CD14-positive monocyte (primary cell): ENCODE measurements around the gene CDK17. TPM values are rescaled to one million over a fixed set of nuclear protein-coding genes. Genes with fewer than 3 reads are reported as not detected.

Source experiments
- DNase-seq, 3 donors: peaks; one replicate each; pipeline ENCODE4 v3.0.0-alpha.2; 2011 to 2022
- H2AFZ ChIP-seq: 2 replicates; pipeline ENCODE4 v1.6.0; 2012; ENCODE audit warnings: mild to moderate bottlenecking, low read depth, low read length, inconsistent platforms; ENCODE audit not compliant: insufficient read depth, poor library complexity, severe bottlenecking
- H3K27ac ChIP-seq, 2 donors: 1 replicate in 1 of 2; 2 replicates in 1 of 2; pipeline ENCODE4 v1.5.1; 2012 to 2013; ENCODE audit warnings: low read length in 2 of 2, control low read depth in 1 of 2, inconsistent platforms in 1 of 2, low read depth in 1 of 2, mild to moderate bottlenecking in 1 of 2
- H3K27me3 ChIP-seq, 2 donors: one replicate each; pipeline versions ENCODE4 v1.6.0 to v1.6.1; 2011 to 2013; ENCODE audit warnings: low read length in 2 of 2; ENCODE audit not compliant: control insufficient read depth in 2 of 2, insufficient read depth in 2 of 2
- H3K36me3 ChIP-seq, 2 donors: replicated peaks in 1 of 2; 1 replicate in 1 of 2; 2 replicates in 1 of 2; pipeline versions ENCODE4 v1.5.1 to v1.6.1; 2012 to 2013; ENCODE audit warnings: low read length in 2 of 2, control low read depth in 1 of 2, inconsistent platforms in 1 of 2, mild to moderate bottlenecking in 1 of 2; ENCODE audit not compliant: insufficient read depth in 2 of 2, control insufficient read depth in 1 of 2
- H3K4me1 ChIP-seq, 2 donors: 1 replicate in 1 of 2; 2 replicates in 1 of 2; pipeline versions ENCODE4 v1.5.1 to v1.6.1; 2012 to 2013; ENCODE audit warnings: low read length in 2 of 2, control low read depth in 1 of 2, inconsistent platforms in 1 of 2, mild to moderate bottlenecking in 1 of 2, moderate library complexity in 1 of 2; ENCODE audit not compliant: insufficient read depth in 2 of 2, control insufficient read depth in 1 of 2
- H3K4me2 ChIP-seq: replicated peaks from 2 replicates; pipeline ENCODE3; 2012; ENCODE audit warnings: low read length, moderate library complexity, mild to moderate bottlenecking; ENCODE audit not compliant: poor library complexity, severe bottlenecking; ENCODE audit errors: extremely low read depth
- H3K4me3 ChIP-seq, 3 experiments: fragments of 200-600 bp in 1 of 3; sonication (generic) in 1 of 3; replicated peaks in 1 of 3; 1 replicate in 2 of 3; 2 replicates in 1 of 3; pipeline ENCODE4 v1.5.1; 2011 to 2013; ENCODE audit warnings: low read length in 3 of 3, mild to moderate bottlenecking in 3 of 3, control low read depth in 2 of 3, low read depth in 2 of 3, inconsistent platforms in 1 of 3, moderate library complexity in 1 of 3
- H3K79me2 ChIP-seq: 2 replicates; pipeline ENCODE4 v1.6.0; 2012; ENCODE audit warnings: mild to moderate bottlenecking, control low read depth, inconsistent platforms, low read length, moderate library complexity; ENCODE audit not compliant: insufficient read depth
- H3K9ac ChIP-seq: 2 replicates; pipeline ENCODE4 v1.6.0; 2017; ENCODE audit warnings: low read length, mild to moderate bottlenecking; ENCODE audit not compliant: insufficient read depth, poor library complexity, severe bottlenecking
- H3K9me3 ChIP-seq, 2 donors: replicated peaks in 1 of 2; 1 replicate in 1 of 2; 2 replicates in 1 of 2; pipeline versions ENCODE4 v1.5.1 to v1.6.1; 2012 to 2013; ENCODE audit warnings: low read length in 2 of 2, control low read depth in 1 of 2; ENCODE audit not compliant: control insufficient read depth in 1 of 2, insufficient read depth in 1 of 2
- H4K20me1 ChIP-seq: 2 replicates; pipeline ENCODE4 v1.6.0; 2012; ENCODE audit warnings: mild to moderate bottlenecking, low read length, control low read depth, moderate library complexity; ENCODE audit not compliant: insufficient read depth
- H3K27ac Mint-ChIP-seq, 7 donors: one replicate each; pipeline ENCODE4 v1.8.0; 2020; ENCODE audit warnings: mild to moderate bottlenecking in 7 of 7, mixed read lengths in 7 of 7, moderate library complexity in 6 of 7, inconsistent platforms in 2 of 7
- H3K27me3 Mint-ChIP-seq, 3 donors: one replicate each; pipeline ENCODE4 v1.8.0; 2021 to 2022; ENCODE audit warnings: low read depth in 3 of 3, mild to moderate bottlenecking in 3 of 3, mixed read lengths in 3 of 3, moderate library complexity in 3 of 3, inconsistent platforms in 1 of 3
- H3K36me3 Mint-ChIP-seq, 2 donors: one replicate each; pipeline ENCODE4 v1.8.0; 2020; ENCODE audit warnings: mixed read lengths in 2 of 2, inconsistent platforms in 1 of 2, mild to moderate bottlenecking in 1 of 2
- H3K4me1 Mint-ChIP-seq: one replicate; pipeline ENCODE4 v1.8.0; 2020; ENCODE audit warnings: mild to moderate bottlenecking, mixed read lengths
- H3K4me3 Mint-ChIP-seq, 2 donors: one replicate each; pipeline ENCODE4 v1.8.0; 2020; ENCODE audit warnings: mild to moderate bottlenecking in 2 of 2, mixed read lengths in 2 of 2, moderate library complexity in 1 of 2
- H3K9me3 Mint-ChIP-seq, 7 donors: one replicate each; pipeline ENCODE4 v1.8.0; 2020 to 2022; ENCODE audit warnings: mixed read lengths in 7 of 7, mild to moderate bottlenecking in 6 of 7, moderate library complexity in 6 of 7, inconsistent platforms in 2 of 7
- WGBS: methylation state at CpG from one replicate; pipeline ENCODE4 v1.1.5; 2013; ENCODE audit warnings: missing lambda C conversion rate; ENCODE audit not compliant: insufficient coverage; 5-methylcytosine and 5-hydroxymethylcytosine counted together
- intact Hi-C, 2 donors: fragments of 100-400 bp; cut with micrococcal nuclease; formaldehyde crosslinking; loops; one replicate each; pipeline versions ENCODE4 v1.15.0 to v1.15.1; 2023
- polyA plus RNA-seq, 3 donors: library from polyadenylated mRNA; depleted of rRNA in 1 of 3; unstranded in 2 of 3; stranded (reverse) in 1 of 3; fragments of 300-500 nt in 2 of 3; fragments of >200 nt in 1 of 3; fragmentation: Illumina TruSeq in 2 of 3; gene quantifications; 1 replicate in 2 of 3; 2 replicates in 1 of 3; pipeline ENCODE4 v1.2.3, GENCODE V29; 2012 to 2021
- TF ChIP-seq, protein P1 (sequence below): fragments of 200-600 bp; IDR thresholded peaks from one replicate; pipeline ENCODE4 v1.8.0; 2022; ENCODE audit warnings: antibody characterized with exemption, mild to moderate bottlenecking

Gene CDK17
- polyA plus RNA-seq, 3 donors: 3.6 to 6.9 (median 6.4) TPM

DNA sequence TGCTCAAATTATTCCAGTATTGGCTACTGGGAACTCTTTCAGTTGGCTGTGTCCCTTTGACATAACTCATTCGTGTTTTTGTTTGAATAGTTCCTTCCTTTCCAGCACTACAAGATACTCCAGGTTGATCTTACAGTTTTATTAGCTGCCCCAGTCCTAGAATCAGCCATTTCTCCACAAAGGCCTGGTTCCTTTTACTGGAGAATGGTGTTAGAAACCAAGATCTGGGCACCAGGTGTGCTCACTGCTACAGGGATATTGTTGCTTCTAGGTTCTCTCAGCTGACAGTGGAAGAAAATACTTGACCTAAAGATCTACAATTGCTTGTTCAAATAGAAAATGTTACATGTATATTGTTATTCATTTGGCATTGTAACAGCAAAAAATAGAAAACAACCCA is 21.9 kb downstream of the CDK17 start:
- peaks cover 40% of the 10 kb centered on the region for H3K4me1 Mint-ChIP-seq
- H3K4me3 ChIP-seq: no peak overlapping the region
- no peaks in the 10 kb centered on the region for H3K9me3 ChIP-seq
- no peak overlapping the region for H3K4me2 ChIP-seq
- TF ChIP-seq, protein P1, sequence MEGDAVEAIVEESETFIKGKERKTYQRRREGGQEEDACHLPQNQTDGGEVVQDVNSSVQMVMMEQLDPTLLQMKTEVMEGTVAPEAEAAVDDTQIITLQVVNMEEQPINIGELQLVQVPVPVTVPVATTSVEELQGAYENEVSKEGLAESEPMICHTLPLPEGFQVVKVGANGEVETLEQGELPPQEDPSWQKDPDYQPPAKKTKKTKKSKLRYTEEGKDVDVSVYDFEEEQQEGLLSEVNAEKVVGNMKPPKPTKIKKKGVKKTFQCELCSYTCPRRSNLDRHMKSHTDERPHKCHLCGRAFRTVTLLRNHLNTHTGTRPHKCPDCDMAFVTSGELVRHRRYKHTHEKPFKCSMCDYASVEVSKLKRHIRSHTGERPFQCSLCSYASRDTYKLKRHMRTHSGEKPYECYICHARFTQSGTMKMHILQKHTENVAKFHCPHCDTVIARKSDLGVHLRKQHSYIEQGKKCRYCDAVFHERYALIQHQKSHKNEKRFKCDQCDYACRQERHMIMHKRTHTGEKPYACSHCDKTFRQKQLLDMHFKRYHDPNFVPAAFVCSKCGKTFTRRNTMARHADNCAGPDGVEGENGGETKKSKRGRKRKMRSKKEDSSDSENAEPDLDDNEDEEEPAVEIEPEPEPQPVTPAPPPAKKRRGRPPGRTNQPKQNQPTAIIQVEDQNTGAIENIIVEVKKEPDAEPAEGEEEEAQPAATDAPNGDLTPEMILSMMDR: no peak
- DNase-seq: no peak
- peaks cover 0 to 1% (median 0%) of the 10 kb centered on the region in 3 donors for H3K27me3 Mint-ChIP-seq
- H3K79me2 ChIP-seq: peaks cover 100% of the 10 kb centered on the region
- H4K20me1 ChIP-seq: peaks cover 97% of the 10 kb centered on the region
- peak overlapping the region in 1 of 7 donors; percentile 49 for H3K27ac Mint-ChIP-seq
- no peaks in the 10 kb centered on the region for H3K4me1 ChIP-seq
- peaks cover 2 to 5% of the 10 kb centered on the region in 2 donors for H3K36me3 Mint-ChIP-seq
- no peaks in the 10 kb centered on the region for H3K27me3 ChIP-seq
- peaks cover 0 to 11% (median 2%) of the 10 kb centered on the region in 7 donors for H3K9me3 Mint-ChIP-seq
- no peaks in the 10 kb centered on the region for H3K36me3 ChIP-seq
- no peak overlapping the region for H3K4me3 Mint-ChIP-seq
- H2AFZ ChIP-seq: no peak overlapping the region
- H3K27ac ChIP-seq: no peak overlapping the region
- intact Hi-C loops: no loop called here
- no peak overlapping the region for H3K9ac ChIP-seq
- WGBS: no CpG with 5 or more reads among the region's 1 CpG

DNA sequence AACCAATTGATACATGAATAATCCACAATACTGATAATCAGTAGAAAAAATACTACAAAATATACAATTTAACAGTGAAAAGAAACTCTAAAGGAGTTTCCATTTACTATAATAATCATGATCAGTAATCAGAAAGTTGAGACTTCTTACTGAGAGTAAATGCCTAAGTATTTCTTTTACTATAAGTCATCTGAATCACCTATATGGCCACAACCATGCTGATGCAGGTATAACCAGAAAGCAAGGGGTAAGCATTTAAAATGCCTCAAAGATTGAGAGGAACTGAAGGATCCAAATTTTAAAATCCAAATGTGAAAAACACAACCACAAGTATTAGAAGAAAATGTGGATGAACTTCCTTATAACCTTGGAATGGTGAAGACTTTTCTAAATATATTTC is 23.4 kb downstream of the CDK17 start:
- intact Hi-C loops: no loop called here
- Histone ChIP-seq H3K4me2 (no peak overlapping the region), H3K9me3 (no peaks in the 10 kb centered on the region), H3K4me1 (no peaks in the 10 kb centered on the region), H3K9ac (no peak overlapping the region), H3K36me3 (no peaks in the 10 kb centered on the region), H3K79me2 (peaks cover 100% of the 10 kb centered on the region), H3K4me3 (no peak overlapping the region), H3K27me3 (no peaks in the 10 kb centered on the region), H3K27ac (no peak overlapping the region), H2AFZ (no peak overlapping the region), H4K20me1 (peaks cover 97% of the 10 kb centered on the region)
- Mint-ChIP-seq H3K9me3 (peaks cover 0 to 6% (median 0%) of the 10 kb centered on the region in 7 donors), H3K4me1 (peaks cover 30% of the 10 kb centered on the region), H3K27me3 (peaks cover 0 to 1% (median 0%) of the 10 kb centered on the region in 3 donors), H3K27ac (no peak overlapping the region), H3K4me3 (no peak overlapping the region), H3K36me3 (peaks cover 0 to 5% of the 10 kb centered on the region in 2 donors)
- no peak for DNase-seq
- TF ChIP-seq, protein P1: no peak
